K562 (cell line): ENCODE measurements around the gene PTHLH. TPM values are rescaled to one million over a fixed set of nuclear protein-coding genes. Genes with fewer than 3 reads are reported as not detected.

Source experiments
- ATAC-seq: fragments of 200-7000 bp; cut with Tn5 transposase; 3 replicates; pipeline ENCODE4 v1.9.1; 2020; ENCODE audit warnings: moderate library complexity
- BruUV-seq: library from RNA; stranded (reverse); fragments of 400-500 nt; replicated peaks from 2 replicates; lab custom pipeline; 2021; lab: Mats Ljungman, UMichigan
- CTCF ChIA-PET: fragments of 300-600 bp; formaldehyde crosslinking; extraction: SDS; loops from one replicate; lab custom pipeline; 2021; ENCODE audit warnings: low intra/inter-chr PET ratio; lab: Yijun Ruan, JAX
- POLR2A ChIA-PET: fragments of 300-600, 350-650 bp; sonication (Branson Sonifier 250); formaldehyde crosslinking; extraction: SDS; loops from one replicate; lab custom pipeline; 2021; ENCODE audit warnings: antibody characterized with exemption, inconsistent platforms; lab: Yijun Ruan, JAX
- DNase-seq, 4 experiments: peaks; one replicate each; pipeline versions ENCODE4 v3.0.0 to v3.0.0-alpha.2; 2011 to 2018; ENCODE audit warnings: low spot score in 3 of 4, mixed read lengths in 3 of 4; ENCODE audit errors: extremely low read depth in 1 of 4
- FAIRE-seq: peaks from 2 replicates; lab custom pipeline; 2011; peaks lifted over from hg19 to GRCh38; lab: Jason Lieb, UNC
- H2AFZ ChIP-seq: 2 replicates; pipeline ENCODE4 v1.6.0; 2011; ENCODE audit warnings: low read depth, low read length, control low read depth, inconsistent platforms
- H3K27ac ChIP-seq: fragments of 200-600 bp; 3 replicates; pipeline ENCODE4 v1.8.0; 2011; ENCODE audit warnings: low read depth, mild to moderate bottlenecking, control low read depth, inconsistent platforms, low read length, moderate library complexity, mixed read lengths; ENCODE audit errors: extremely low read depth
- H3K27me3 ChIP-seq, 2 experiments: fragments of 300-600 bp in 1 of 2; 2 replicates in 1 of 2; 3 replicates in 1 of 2; pipeline versions ENCODE4 v1.6.0 to v1.8.0; 2011; ENCODE audit warnings: inconsistent platforms in 2 of 2, low read length in 2 of 2, mild to moderate bottlenecking in 1 of 2, mixed read lengths in 1 of 2, moderate library complexity in 1 of 2; ENCODE audit not compliant: control insufficient read depth in 2 of 2, insufficient read depth in 2 of 2
- H3K36me3 ChIP-seq: fragments of 300-600 bp; 3 replicates; pipeline ENCODE4 v1.8.0; 2011; ENCODE audit warnings: mild to moderate bottlenecking, low read length, inconsistent platforms; ENCODE audit not compliant: control insufficient read depth, insufficient read depth
- H3K4me1 ChIP-seq, 2 experiments: fragments of 200-600 bp in 1 of 2; replicated peaks in 1 of 2; 2 replicates in 1 of 2; 3 replicates in 1 of 2; pipeline versions ENCODE4 v1.5.1 to v1.8.0; 2011; ENCODE audit warnings: inconsistent platforms in 2 of 2, low read length in 2 of 2, mild to moderate bottlenecking in 1 of 2, mixed read lengths in 1 of 2, moderate library complexity in 1 of 2; ENCODE audit not compliant: control insufficient read depth in 2 of 2, insufficient read depth in 2 of 2
- H3K4me2 ChIP-seq: 2 replicates; pipeline ENCODE4 v1.6.1; 2011; ENCODE audit warnings: low read length, control low read depth, inconsistent platforms, mixed read lengths; ENCODE audit not compliant: insufficient read depth
- H3K4me3 ChIP-seq: fragments of 200-600 bp; sonication (generic), shearing (Covaris generic); 2 replicates; pipeline ENCODE4 v1.5.1; 2016; ENCODE audit warnings: control low read depth, inconsistent platforms
- H3K79me2 ChIP-seq: fragments of 200-600 bp; 3 replicates; pipeline ENCODE4 v1.8.0; 2011; ENCODE audit warnings: low read length, inconsistent platforms; ENCODE audit not compliant: control insufficient read depth, insufficient read depth
- H3K9ac ChIP-seq, 2 experiments: 2 replicates each; pipeline versions ENCODE4 v1.6.0 to v1.6.1; 2011; ENCODE audit warnings: low read depth in 2 of 2, low read length in 2 of 2, control low read depth in 1 of 2, inconsistent platforms in 1 of 2, mild to moderate bottlenecking in 1 of 2, mixed read lengths in 1 of 2; ENCODE audit not compliant: insufficient read depth in 1 of 2
- H3K9me1 ChIP-seq: one replicate; pipeline ENCODE4 v1.6.0; 2011; ENCODE audit warnings: inconsistent platforms, mild to moderate bottlenecking, low read length, moderate library complexity; ENCODE audit not compliant: control insufficient read depth, insufficient read depth
- H3K9me3 ChIP-seq: replicated peaks from 2 replicates; pipeline ENCODE4 v1.5.1; 2011; ENCODE audit warnings: low read depth, low read length, inconsistent platforms; ENCODE audit not compliant: control insufficient read depth, insufficient read depth
- H4K20me1 ChIP-seq: replicated peaks from 2 replicates; pipeline ENCODE4 v1.6.1; 2011; ENCODE audit warnings: low read length, inconsistent platforms, mixed read lengths; ENCODE audit not compliant: control insufficient read depth, insufficient read depth
- BCOR ChIP-seq: fragments of 450-650 bp; IDR thresholded peaks from 2 replicates; pipeline ENCODE4 v1.6.1; 2016
- C11orf30 ChIP-seq: fragments of 450-650 bp; IDR thresholded peaks from 2 replicates; pipeline ENCODE4 v1.6.1; 2016; ENCODE audit warnings: low read depth, mild to moderate bottlenecking
- HDAC1 ChIP-seq, 2 experiments: fragments of 450-650 bp; IDR thresholded peaks; 2 replicates each; pipeline ENCODE4 v1.6.1; 2016 to 2017; ENCODE audit warnings: inconsistent platforms in 1 of 2, mild to moderate bottlenecking in 1 of 2, moderate library complexity in 1 of 2
- MAFF ChIP-seq: IDR thresholded peaks from 2 replicates; pipeline ENCODE4 v1.6.1; 2012; ENCODE audit warnings: low read length, improper control_type of control experiment
- MAFG ChIP-seq: fragments of 450-650 bp; conservative IDR thresholded peaks from 2 replicates; pipeline ENCODE4 v1.6.1; 2016; ENCODE audit warnings: missing genetic modification characterization, missing compliant biosample characterization
- MAFK ChIP-seq: IDR thresholded peaks from 2 replicates; pipeline ENCODE4 v1.6.1; 2011; ENCODE audit warnings: low read length, improper control_type of control experiment
- MEIS2 ChIP-seq: fragments of 450-650 bp; IDR thresholded peaks from 2 replicates; pipeline ENCODE4 v1.6.1; 2014; ENCODE audit warnings: mild to moderate bottlenecking; ENCODE audit not compliant: partially characterized antibody
- PRDM10 ChIP-seq: fragments of 450-650 bp; IDR thresholded peaks from 2 replicates; pipeline ENCODE4 v1.6.1; 2018; ENCODE audit not compliant: partially characterized antibody
- STAG1 ChIP-seq: sonication (generic); formaldehyde crosslinking; IDR thresholded peaks from 2 replicates; pipeline ENCODE4 v1.5.0; 2020; ENCODE audit warnings: missing genetic modification reagents, borderline replicate concordance
- ZBTB33 ChIP-seq: sonication (generic); formaldehyde crosslinking; IDR thresholded peaks from 2 replicates; pipeline ENCODE4 v1.8.1; 2023; ENCODE audit warnings: mild to moderate bottlenecking, missing genetic modification reagents
- ZFP30 ChIP-seq: fragments of 250-450 bp; sonication (Bioruptor Pico); IDR thresholded peaks from 2 replicates; pipeline ENCODE4 v1.8.0; 2022; ENCODE audit warnings: moderate library complexity, mild to moderate bottlenecking, inconsistent platforms, borderline replicate concordance
- ZNF316 ChIP-seq: fragments of 450-650 bp; IDR thresholded peaks from 2 replicates; pipeline ENCODE4 v1.6.1; 2016
- ZNF354B ChIP-seq: fragments of 250-450 bp; sonication (Bioruptor Pico); IDR thresholded peaks from 2 replicates; pipeline ENCODE4 v1.4.0; 2020
- WGBS: fragments of 100-300 bp; shearing (Covaris generic); methylation state at CpG from one replicate; pipeline ENCODE4 v1.1.6; 2016; ENCODE audit warnings: low coverage, mixed read lengths; ENCODE audit not compliant: insufficient coverage; ENCODE audit errors: missing lambda C conversion rate; 5-methylcytosine and 5-hydroxymethylcytosine counted together
- in situ Hi-C: fragments of 300-500 bp; cut with MboI; formaldehyde crosslinking; loops from 4 replicates; pipeline ENCODE4 v1.15.0; 2018; ENCODE audit warnings: inconsistent platforms, mixed read lengths
- intact Hi-C: fragments of 100-400 bp; cut with micrococcal nuclease; formaldehyde crosslinking; loops from 2 replicates; pipeline ENCODE4 v1.14.2; 2022
- polyA plus RNA-seq, 8 experiments: library from polyadenylated mRNA; depleted of rRNA in 4 of 8; stranded (reverse) in 5 of 8; unstranded in 3 of 8; fragments of >200 nt; fragmentation: Nextera tagmentation in 2 of 8; fragmentation: Illumina TruSeq in 1 of 8; extraction: Ambion mirVana in 2 of 8; extraction: Trizol in 1 of 8; gene quantifications; 2 replicates each; pipeline versions ENCODE4 v1.2.1 to v1.2.3, GENCODE V29; 2011 to 2014; ENCODE audit warnings: inconsistent platforms in 1 of 8, missing spikeins in 1 of 8
- total RNA-seq, 7 experiments: library from RNA; depleted of rRNA in 6 of 7; stranded (reverse); fragments of >200 nt in 6 of 7; fragmentation: Illumina TruSeq in 2 of 7; extraction: Trizol in 2 of 7; gene quantifications; 2 replicates each; pipeline versions ENCODE4 v1.2.1 to v1.2.3, GENCODE V29; 2011 to 2021; ENCODE audit warnings: low replicate concordance in 1 of 7

Gene PTHLH
- total and polyA plus RNA-seq, 9 of the 15 experiments (the other 6 are each of a cell fraction or from before 2014, with no cell fraction given) = 0.14 to 2.5 (median 0.74) TPM

- Histone ChIP-seq H3K9ac (no peak overlapping the region), H3K4me3 (no peak overlapping the region), H3K27ac (no peak overlapping the region), H3K4me2 (no peak overlapping the region), H3K27me3 (no peaks in the 10 kb centered on the region), H4K20me1 (no peaks in the 10 kb centered on the region), H3K79me2 (no peaks in the 10 kb centered on the region), H2AFZ (peak overlapping the region; percentile 76; the same call in 1 of the 2 replicates), H3K4me1 (peaks cover 0 to 21% of the 10 kb centered on the region in 2 experiments; a peak in 4 of 5 replicates), H3K9me1 (no peaks in the 10 kb centered on the region), H3K36me3 (no peaks in the 10 kb centered on the region), H3K9me3 (no peaks in the 10 kb centered on the region)
- ChIA-PET CTCF (no interaction called here), POLR2A (no interaction called here)
- intact Hi-C loops (no loop called here), in situ Hi-C loops (no loop called here)
- FAIRE-seq = no peak
- no peak for ATAC-seq
- DNase-seq = no peak
- peak; percentile 71 for TF ChIP-seq C11orf30
- peak; percentile 46; the same call in 1 of the 2 replicates for TF ChIP-seq MAFF
- no peak for TF ChIP-seq ZFP30 (CRISPR knock-in tag)
- TF ChIP-seq MAFK = peak; percentile 28; the same call in 1 of the 2 replicates
- TF ChIP-seq ZNF316 = peak; percentile 84
- TF ChIP-seq MAFG (tag) = peak; percentile 42; the same call in 1 of the 2 replicates
- no TSS peak for BruUV-seq
- 24% methylated on average over 2 of the region's 2 CpGs for WGBS
Observed at GRCh38 chr12:28010036-28010435, 37.5 kb upstream of the PTHLH start.

GRCh38 chr12:27999970-28000369 lies 27.4 kb upstream of the PTHLH start:
- Histone ChIP-seq H4K20me1 (no peaks in the 10 kb centered on the region), H3K9ac (no peak overlapping the region), H3K4me1 (no peaks in the 10 kb centered on the region), H3K9me3 (no peaks in the 10 kb centered on the region), H2AFZ (peak overlapping the region; percentile 40; the same call in 1 of the 2 replicates), H3K9me1 (no peaks in the 10 kb centered on the region), H3K4me2 (no peak overlapping the region), H3K4me3 (no peak overlapping the region), H3K79me2 (no peaks in the 10 kb centered on the region), H3K27me3 (no peaks in the 10 kb centered on the region), H3K27ac (no peak overlapping the region), H3K36me3 (no peaks in the 10 kb centered on the region)
- in situ Hi-C loops (no loop called here), intact Hi-C loops (no loop called here)
- CTCF ChIA-PET = no interaction called here
- 36% methylated on average over 4 of the region's 4 CpGs for WGBS
- BruUV-seq = no TSS peak
- POLR2A ChIA-PET = interaction anchor here (0.6 kb wide), 1 partner anchor 157 kb away, joined by 3 read pairs; no protein-coding TSS in a partner anchor
- no peak for FAIRE-seq
- ATAC-seq = no peak
- DNase-seq = no peak
- TF ChIP-seq ZBTB33 (CRISPR knock-in tag) (peak; percentile 26; the same call in 1 of the 2 replicates), MEIS2 (no peak), HDAC1 (IDR thresholded peaks at IDR 0.05) (no peak), BCOR (no peak), STAG1 (CRISPR knock-in tag) (no peak), ZNF354B (CRISPR knock-in tag) (no peak), PRDM10 (peak; percentile 24)
